OCI-LY3 (cell line): ENCODE measurements around the gene TNPO1.

Experiments used
- CTCF ChIP-seq: fragments of 200-600, 300-600 bp; sonication (generic); IDR thresholded peaks from 2 replicates; pipeline ENCODE4 v1.5.1; 2014; ENCODE audit warnings: antibody characterized with exemption, low read length, low read depth
- EZH2phosphoT487 ChIP-seq: fragments of 200-600 bp; shearing (Covaris generic); IDR thresholded peaks from 2 replicates; pipeline ENCODE4 v1.6.1; 2018; ENCODE audit warnings: antibody characterized with exemption, mixed run types, low read depth

GRCh38 chr5:72785801-72786200, 30.7 kb upstream of the TNPO1 start:
- TF ChIP-seq CTCF (no peak), EZH2phosphoT487 (no peak)
